AG04450 (cell line): ENCODE measurements around the gene SEMA6A. TPM values are rescaled to one million over a fixed set of nuclear protein-coding genes. Genes with fewer than 3 reads are reported as not detected.

ENCODE experiments used
- CTCF ChIA-PET: fragments of 300-600, 350-600 bp; formaldehyde crosslinking; extraction: SDS; loops from one replicate; lab custom pipeline; 2022; ENCODE audit warnings: antibody characterized with exemption, inconsistent platforms; lab: Charles Lee
- POLR2A ChIA-PET: fragments of 350-600 bp; formaldehyde crosslinking; extraction: SDS; loops from one replicate; lab custom pipeline; 2021; ENCODE audit warnings: antibody characterized with exemption, inconsistent platforms; lab: Yijun Ruan, JAX
- DNase-seq: peaks from one replicate; pipeline ENCODE4 v3.0.0-alpha.2; 2011; ENCODE audit warnings: low read depth, low spot score
- H3K27ac ChIP-seq: one replicate; pipeline ENCODE4 v1.5.1; 2012; ENCODE audit warnings: low read depth, low read length, control low read depth
- H3K27me3 ChIP-seq: one replicate; pipeline ENCODE4 v1.6.0; 2012; ENCODE audit warnings: low read length; ENCODE audit not compliant: control insufficient read depth, insufficient read depth
- H3K4me3 ChIP-seq: 2 replicates; pipeline ENCODE4 v1.5.1; 2011; ENCODE audit warnings: mild to moderate bottlenecking, low read depth, low read length, control low read depth
- H3K9me3 ChIP-seq: 2 replicates; pipeline ENCODE4 v1.5.1; 2012; ENCODE audit warnings: low read length; ENCODE audit not compliant: control insufficient read depth, insufficient read depth
- polyA plus RNA-seq: library from polyadenylated mRNA; depleted of rRNA; stranded (reverse); fragments of >200 nt; gene quantifications from 2 replicates; pipeline ENCODE4 v1.2.3, GENCODE V29; 2011
- TF ChIP-seq, protein P1 (sequence below): IDR thresholded peaks from 2 replicates; pipeline ENCODE4 v1.5.1; 2011; ENCODE audit warnings: low read depth, low read length, control low read depth, inconsistent platforms

Gene SEMA6A
- polyA plus RNA-seq, 1 experiment = 0.17 TPM

DNA sequence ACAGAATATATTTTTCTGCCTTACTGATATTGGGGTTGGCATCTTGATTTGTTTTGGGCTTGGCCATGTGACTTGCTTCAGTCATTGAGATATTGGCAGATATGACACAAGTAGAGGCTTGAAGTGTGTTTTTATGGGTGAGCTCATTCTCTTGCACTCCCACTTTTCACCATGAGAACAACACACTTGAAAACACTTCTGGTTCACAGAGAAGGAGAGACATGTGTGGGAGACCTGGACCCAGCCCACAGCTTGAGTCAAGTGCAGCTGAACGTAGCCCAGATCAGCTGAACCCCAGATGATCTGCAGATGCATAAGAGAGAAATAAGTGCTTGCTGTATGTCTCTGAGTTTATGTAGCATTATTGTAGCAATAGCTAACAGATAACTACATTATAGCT lies 155.4 kb downstream of the SEMA6A start:
- Histone ChIP-seq H3K27ac (no peak overlapping the region), H3K4me3 (no peak overlapping the region), H3K9me3 (no peaks in the 10 kb centered on the region), H3K27me3 (no peaks in the 10 kb centered on the region)
- POLR2A ChIA-PET = no interaction called here
- CTCF ChIA-PET = no interaction called here
- TF ChIP-seq, protein P1, sequence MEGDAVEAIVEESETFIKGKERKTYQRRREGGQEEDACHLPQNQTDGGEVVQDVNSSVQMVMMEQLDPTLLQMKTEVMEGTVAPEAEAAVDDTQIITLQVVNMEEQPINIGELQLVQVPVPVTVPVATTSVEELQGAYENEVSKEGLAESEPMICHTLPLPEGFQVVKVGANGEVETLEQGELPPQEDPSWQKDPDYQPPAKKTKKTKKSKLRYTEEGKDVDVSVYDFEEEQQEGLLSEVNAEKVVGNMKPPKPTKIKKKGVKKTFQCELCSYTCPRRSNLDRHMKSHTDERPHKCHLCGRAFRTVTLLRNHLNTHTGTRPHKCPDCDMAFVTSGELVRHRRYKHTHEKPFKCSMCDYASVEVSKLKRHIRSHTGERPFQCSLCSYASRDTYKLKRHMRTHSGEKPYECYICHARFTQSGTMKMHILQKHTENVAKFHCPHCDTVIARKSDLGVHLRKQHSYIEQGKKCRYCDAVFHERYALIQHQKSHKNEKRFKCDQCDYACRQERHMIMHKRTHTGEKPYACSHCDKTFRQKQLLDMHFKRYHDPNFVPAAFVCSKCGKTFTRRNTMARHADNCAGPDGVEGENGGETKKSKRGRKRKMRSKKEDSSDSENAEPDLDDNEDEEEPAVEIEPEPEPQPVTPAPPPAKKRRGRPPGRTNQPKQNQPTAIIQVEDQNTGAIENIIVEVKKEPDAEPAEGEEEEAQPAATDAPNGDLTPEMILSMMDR = no peak
- DNase-seq = no peak

DNA sequence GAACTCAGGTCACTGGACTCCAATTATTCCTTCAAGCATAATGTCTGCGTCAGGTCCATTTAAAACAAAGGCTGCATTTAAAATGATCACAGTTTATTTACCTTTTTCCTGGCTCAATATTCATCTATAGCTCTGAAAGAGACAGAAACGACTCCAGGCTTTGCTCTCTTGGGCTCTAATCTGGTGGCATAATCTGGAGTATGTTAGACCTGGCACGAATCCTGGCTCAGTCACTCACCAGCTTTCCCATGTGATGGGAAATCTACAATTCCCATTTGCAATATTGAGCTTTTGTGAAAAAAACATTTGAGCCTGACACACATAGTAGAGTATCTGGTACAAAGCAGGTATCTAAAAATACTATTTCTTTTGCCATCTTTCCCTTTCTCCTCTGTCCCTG lies 155.8 kb downstream of the SEMA6A start:
- Histone ChIP-seq H3K4me3 (no peak overlapping the region), H3K27me3 (no peaks in the 10 kb centered on the region), H3K9me3 (no peaks in the 10 kb centered on the region), H3K27ac (no peak overlapping the region)
- TF ChIP-seq, protein P1 = no peak
- CTCF ChIA-PET = no interaction called here
- POLR2A ChIA-PET = no interaction called here
- DNase-seq = no peak

DNA sequence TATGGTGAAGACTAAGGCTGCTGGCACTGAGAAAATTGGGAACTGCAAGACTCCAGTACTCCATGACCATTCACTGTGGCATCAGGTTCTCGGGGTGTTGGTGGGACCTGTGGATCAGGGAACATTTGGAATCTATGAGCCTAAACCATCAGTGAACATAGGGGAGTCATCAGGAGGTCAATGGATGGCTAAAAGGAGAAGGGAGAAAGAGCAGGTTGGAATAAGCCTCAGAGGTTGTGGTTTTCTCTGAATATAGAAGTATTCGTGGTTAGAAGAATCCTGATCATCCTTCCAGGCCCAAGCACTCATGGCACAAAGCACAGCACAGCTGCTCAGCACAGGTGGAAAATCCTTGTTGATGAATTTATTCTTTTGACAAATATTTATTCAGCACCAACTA lies 156.6 kb downstream of the SEMA6A start:
- no peak for DNase-seq
- Histone ChIP-seq H3K27ac (no peak overlapping the region), H3K9me3 (no peaks in the 10 kb centered on the region), H3K4me3 (no peak overlapping the region), H3K27me3 (no peaks in the 10 kb centered on the region)
- ChIA-PET CTCF (no interaction called here), POLR2A (no interaction called here)
- TF ChIP-seq, protein P1 = no peak

DNA sequence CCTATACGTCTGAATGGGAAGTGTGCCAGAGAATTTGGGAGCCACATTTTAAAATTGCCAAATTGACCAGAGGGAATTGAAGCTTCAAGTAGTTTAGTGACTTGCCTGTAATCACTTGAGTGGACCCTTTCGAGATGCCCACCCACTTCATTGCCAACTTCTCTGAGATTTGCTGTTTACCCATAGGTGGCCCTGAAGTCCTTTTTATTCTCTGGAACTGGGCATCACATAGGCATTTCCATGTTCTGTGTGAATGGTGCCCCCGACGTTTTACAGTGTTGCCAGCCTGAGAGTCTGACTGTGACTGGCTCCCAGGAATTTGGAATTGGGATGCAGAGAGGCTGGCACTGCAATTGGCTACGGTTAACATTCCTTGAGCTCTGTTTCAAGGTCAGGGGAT lies 158.6 kb downstream of the SEMA6A start:
- no peak overlapping the region for H3K27ac ChIP-seq
- no peaks in the 10 kb centered on the region for H3K27me3 ChIP-seq
- POLR2A ChIA-PET = no interaction called here
- no peaks in the 10 kb centered on the region for H3K9me3 ChIP-seq
- no peak for DNase-seq
- TF ChIP-seq, protein P1 = no peak
- CTCF ChIA-PET = no interaction called here
- H3K4me3 ChIP-seq = no peak overlapping the region

DNA sequence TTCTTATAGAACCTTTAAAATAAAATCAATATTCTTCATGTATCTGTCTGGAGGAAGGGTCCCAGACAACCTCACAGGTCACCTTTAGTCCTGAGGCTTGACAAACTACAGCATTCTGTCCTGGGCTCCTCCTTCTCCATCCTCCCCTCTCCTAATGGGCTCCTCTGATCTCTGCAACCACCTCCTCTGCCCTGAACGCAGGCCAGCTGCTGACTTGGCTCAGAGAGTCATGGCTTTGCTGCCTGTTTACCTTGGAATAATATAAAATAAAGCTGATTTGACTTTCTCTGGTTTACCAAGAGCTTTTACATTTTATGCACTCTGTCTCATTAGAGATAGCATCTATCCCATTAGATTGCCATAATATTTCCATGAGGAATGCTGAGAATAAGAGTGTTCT lies 159.4 kb downstream of the SEMA6A start:
- Histone ChIP-seq H3K27me3 (no peaks in the 10 kb centered on the region), H3K27ac (no peak overlapping the region), H3K9me3 (no peaks in the 10 kb centered on the region), H3K4me3 (no peak overlapping the region)
- CTCF ChIA-PET = no interaction called here
- no peak for DNase-seq
- POLR2A ChIA-PET = no interaction called here
- TF ChIP-seq, protein P1 = no peak
